Esophagus squamous epithelium (tissue), 4 donors: ENCODE data around the gene OR4N5.

ENCODE experiments used
- POLR2A ChIP-seq, 4 donors: fragments of 450-650 bp; IDR thresholded peaks; one replicate each; pipeline ENCODE4 v1.6.1; 2017; ENCODE audit warnings: antibody characterized with exemption in 4 of 4, mild to moderate bottlenecking in 4 of 4, moderate library complexity in 3 of 4
- TF ChIP-seq, protein P1 (sequence below), 6 experiments: fragments of 450-650 bp in 4 of 6; fragments of 200-600 bp in 2 of 6; sonication (generic) in 2 of 6; IDR thresholded peaks; one replicate each; pipeline ENCODE4 v1.5.1; 2016 to 2019; ENCODE audit warnings: antibody characterized with exemption in 6 of 6, mild to moderate bottlenecking in 4 of 6, moderate library complexity in 4 of 6

- no peak for TF ChIP-seq POLR2A (IDR thresholded peaks at IDR 0.05)
- TF ChIP-seq, protein P1, sequence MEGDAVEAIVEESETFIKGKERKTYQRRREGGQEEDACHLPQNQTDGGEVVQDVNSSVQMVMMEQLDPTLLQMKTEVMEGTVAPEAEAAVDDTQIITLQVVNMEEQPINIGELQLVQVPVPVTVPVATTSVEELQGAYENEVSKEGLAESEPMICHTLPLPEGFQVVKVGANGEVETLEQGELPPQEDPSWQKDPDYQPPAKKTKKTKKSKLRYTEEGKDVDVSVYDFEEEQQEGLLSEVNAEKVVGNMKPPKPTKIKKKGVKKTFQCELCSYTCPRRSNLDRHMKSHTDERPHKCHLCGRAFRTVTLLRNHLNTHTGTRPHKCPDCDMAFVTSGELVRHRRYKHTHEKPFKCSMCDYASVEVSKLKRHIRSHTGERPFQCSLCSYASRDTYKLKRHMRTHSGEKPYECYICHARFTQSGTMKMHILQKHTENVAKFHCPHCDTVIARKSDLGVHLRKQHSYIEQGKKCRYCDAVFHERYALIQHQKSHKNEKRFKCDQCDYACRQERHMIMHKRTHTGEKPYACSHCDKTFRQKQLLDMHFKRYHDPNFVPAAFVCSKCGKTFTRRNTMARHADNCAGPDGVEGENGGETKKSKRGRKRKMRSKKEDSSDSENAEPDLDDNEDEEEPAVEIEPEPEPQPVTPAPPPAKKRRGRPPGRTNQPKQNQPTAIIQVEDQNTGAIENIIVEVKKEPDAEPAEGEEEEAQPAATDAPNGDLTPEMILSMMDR (IDR thresholded peaks at IDR 0.05): no peak
These were observed 26.3 kb upstream of the OR4N5 start for GRCh38 chr14:20112321-20112720.
